Neural progenitor cell (in vitro differentiated cells): ENCODE data around the gene NFASC. TPM values are rescaled to one million over a fixed set of nuclear protein-coding genes. Genes with fewer than 3 reads are reported as not detected.

Experiments
- DNase-seq: peaks from one replicate; pipeline ENCODE4 v3.0.0-alpha.2; 2016; ENCODE audit warnings: low spot score
- H2AFZ ChIP-seq: fragments of 200-600 bp; sonication (generic); replicated peaks from 2 replicates; pipeline ENCODE4 v1.6.1; 2016; ENCODE audit warnings: antibody characterized with exemption
- H3F3A ChIP-seq: fragments of 200-600 bp; sonication (generic); 2 replicates; pipeline ENCODE4 v1.6.1; 2016; ENCODE audit warnings: antibody characterized with exemption, low read depth
- H3K27ac ChIP-seq: fragments of 200-600 bp; sonication (generic); 2 replicates; pipeline ENCODE4 v1.5.1; 2016; ENCODE audit warnings: mild to moderate bottlenecking
- H3K27me3 ChIP-seq: fragments of 200-600 bp; sonication (generic); 2 replicates; pipeline ENCODE4 v1.6.1; 2016; ENCODE audit warnings: mild to moderate bottlenecking, moderate library complexity
- H3K36me3 ChIP-seq: fragments of 200-600 bp; sonication (generic); 2 replicates; pipeline ENCODE4 v1.5.1; 2016
- H3K4me1 ChIP-seq: fragments of 200-600 bp; sonication (generic); 2 replicates; pipeline ENCODE4 v1.6.1; 2016; ENCODE audit warnings: mixed run types
- H3K4me2 ChIP-seq: fragments of 200-600 bp; sonication (generic); 2 replicates; pipeline ENCODE4 v1.6.1; 2016
- H3K4me3 ChIP-seq: fragments of 200-600 bp; sonication (generic); 2 replicates; pipeline ENCODE4 v1.5.1; 2016
- H3K79me2 ChIP-seq: fragments of 200-600 bp; sonication (generic); 2 replicates; pipeline ENCODE4 v1.6.1; 2016; ENCODE audit warnings: low read depth
- H3K9ac ChIP-seq: fragments of 200-600 bp; sonication (generic); 2 replicates; pipeline ENCODE4 v1.6.1; 2016
- H3K9me3 ChIP-seq: fragments of 200-600 bp; sonication (generic); 2 replicates; pipeline ENCODE4 v1.5.1; 2016; ENCODE audit warnings: low read depth
- H4K20me1 ChIP-seq: fragments of 200-600 bp; sonication (generic); 2 replicates; pipeline ENCODE4 v1.6.1; 2016; ENCODE audit warnings: low read depth
- H3K27ac Mint-ChIP-seq: 3 replicates; pipeline ENCODE4 v1.8.0; 2021; ENCODE audit warnings: mixed read lengths
- H3K27me3 Mint-ChIP-seq: 2 replicates; pipeline ENCODE4 v1.8.0; 2022; ENCODE audit warnings: low read depth, mild to moderate bottlenecking, inconsistent platforms, moderate library complexity, mixed read lengths; ENCODE audit not compliant: insufficient read depth
- H3K36me3 Mint-ChIP-seq: 3 replicates; pipeline ENCODE4 v1.8.0; 2021; ENCODE audit warnings: mixed read lengths
- H3K4me1 Mint-ChIP-seq: 3 replicates; pipeline ENCODE4 v1.8.0; 2021; ENCODE audit warnings: mixed read lengths
- H3K4me3 Mint-ChIP-seq: 3 replicates; pipeline ENCODE4 v1.8.0; 2021; ENCODE audit warnings: mild to moderate bottlenecking, moderate library complexity, mixed read lengths
- H3K9me3 Mint-ChIP-seq: 3 replicates; pipeline ENCODE4 v1.8.0; 2020; ENCODE audit warnings: mixed read lengths
- EZH2 ChIP-seq: fragments of 200-600 bp; sonication (generic); IDR thresholded peaks from 2 replicates; pipeline ENCODE4 v1.6.1; 2017; ENCODE audit warnings: antibody characterized with exemption, mild to moderate bottlenecking, moderate library complexity
- EZH2phosphoT487 ChIP-seq: fragments of 200-600 bp; sonication (generic); IDR thresholded peaks from 2 replicates; pipeline ENCODE4 v1.6.1; 2017; ENCODE audit warnings: antibody characterized with exemption
- total RNA-seq: library from RNA; depleted of rRNA; stranded (reverse); fragments of >200 nt; gene quantifications from 2 replicates; pipeline ENCODE4 v1.2.3, GENCODE V29; 2015; ENCODE audit warnings: low replicate concordance
- TF ChIP-seq, protein P1 (sequence below): fragments of 200-600 bp; sonication (generic); IDR thresholded peaks from 2 replicates; pipeline ENCODE4 v1.5.1; 2017; ENCODE audit warnings: antibody characterized with exemption, mild to moderate bottlenecking

The NFASC gene
- total RNA-seq, 1 donor from 2014 or later: 2.5 TPM

DNA sequence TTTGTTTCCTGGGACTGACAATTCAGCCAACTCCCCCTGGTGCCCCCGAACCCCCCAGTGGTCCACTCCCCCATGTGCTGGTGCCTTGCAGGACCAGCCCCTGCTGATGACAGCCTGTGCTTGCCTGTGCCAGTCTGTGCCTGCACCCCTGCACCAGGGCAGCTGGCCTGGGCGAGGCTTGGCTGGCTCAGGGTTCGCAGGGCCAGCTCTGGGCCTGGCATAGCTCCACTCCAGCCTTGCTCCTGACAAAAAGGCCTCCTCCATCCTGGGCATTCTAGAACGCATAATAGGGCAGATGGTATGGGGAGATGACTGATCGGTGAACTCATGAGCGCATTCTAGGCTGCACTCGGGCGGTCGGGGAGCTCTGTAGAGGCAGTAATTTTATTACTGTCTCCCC, 177.7 kb downstream of the NFASC start:
- H3K36me3 ChIP-seq: no peaks in the 10 kb centered on the region
- peaks cover 8% of the 10 kb centered on the region for H3K27me3 ChIP-seq
- peaks cover 3% of the 10 kb centered on the region for H3F3A ChIP-seq
- no peak overlapping the region for H3K4me3 ChIP-seq
- H3K4me2 ChIP-seq: no peak overlapping the region
- no peak overlapping the region for H3K27ac Mint-ChIP-seq
- no peaks in the 10 kb centered on the region for H3K36me3 Mint-ChIP-seq
- no peak overlapping the region for H3K27ac ChIP-seq
- H3K79me2 ChIP-seq: peaks cover 4% of the 10 kb centered on the region
- peaks cover 45% of the 10 kb centered on the region for H3K4me1 ChIP-seq
- H3K9ac ChIP-seq: no peak overlapping the region
- H3K4me3 Mint-ChIP-seq: no peak overlapping the region
- peaks cover 30% of the 10 kb centered on the region for H3K27me3 Mint-ChIP-seq
- no peak for DNase-seq
- no peak for TF ChIP-seq EZH2
- TF ChIP-seq, protein P1, sequence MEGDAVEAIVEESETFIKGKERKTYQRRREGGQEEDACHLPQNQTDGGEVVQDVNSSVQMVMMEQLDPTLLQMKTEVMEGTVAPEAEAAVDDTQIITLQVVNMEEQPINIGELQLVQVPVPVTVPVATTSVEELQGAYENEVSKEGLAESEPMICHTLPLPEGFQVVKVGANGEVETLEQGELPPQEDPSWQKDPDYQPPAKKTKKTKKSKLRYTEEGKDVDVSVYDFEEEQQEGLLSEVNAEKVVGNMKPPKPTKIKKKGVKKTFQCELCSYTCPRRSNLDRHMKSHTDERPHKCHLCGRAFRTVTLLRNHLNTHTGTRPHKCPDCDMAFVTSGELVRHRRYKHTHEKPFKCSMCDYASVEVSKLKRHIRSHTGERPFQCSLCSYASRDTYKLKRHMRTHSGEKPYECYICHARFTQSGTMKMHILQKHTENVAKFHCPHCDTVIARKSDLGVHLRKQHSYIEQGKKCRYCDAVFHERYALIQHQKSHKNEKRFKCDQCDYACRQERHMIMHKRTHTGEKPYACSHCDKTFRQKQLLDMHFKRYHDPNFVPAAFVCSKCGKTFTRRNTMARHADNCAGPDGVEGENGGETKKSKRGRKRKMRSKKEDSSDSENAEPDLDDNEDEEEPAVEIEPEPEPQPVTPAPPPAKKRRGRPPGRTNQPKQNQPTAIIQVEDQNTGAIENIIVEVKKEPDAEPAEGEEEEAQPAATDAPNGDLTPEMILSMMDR: no peak
- TF ChIP-seq EZH2phosphoT487: no peak
- peaks cover 10% of the 10 kb centered on the region for H4K20me1 ChIP-seq
- H3K9me3 ChIP-seq: no peaks in the 10 kb centered on the region
- no peaks in the 10 kb centered on the region for H3K9me3 Mint-ChIP-seq
- peaks cover 35% of the 10 kb centered on the region for H3K4me1 Mint-ChIP-seq
- H2AFZ ChIP-seq: no peak overlapping the region

DNA sequence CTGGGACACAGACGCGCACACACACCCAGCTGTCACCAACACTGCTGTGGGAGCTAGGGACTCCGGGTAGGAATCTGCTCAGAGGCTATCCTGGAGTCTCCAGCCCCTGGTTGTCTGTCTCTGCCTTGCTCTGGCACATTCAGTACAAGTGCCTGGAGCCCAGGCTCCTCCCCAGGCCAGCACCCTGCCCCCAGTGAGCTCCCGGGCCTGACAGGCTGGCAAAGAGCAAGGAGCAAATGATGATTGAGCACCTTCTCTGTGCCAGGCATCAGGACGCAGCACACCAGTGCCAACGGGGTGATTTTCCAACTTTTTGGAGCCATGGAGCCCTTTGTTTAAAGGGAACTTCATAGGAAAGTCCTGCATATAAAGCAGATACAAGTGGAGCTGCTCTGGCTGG, 178.8 kb downstream of the NFASC start:
- Mint-ChIP-seq H3K27me3 (peaks cover 23% of the 10 kb centered on the region), H3K9me3 (no peaks in the 10 kb centered on the region), H3K36me3 (no peaks in the 10 kb centered on the region), H3K4me3 (no peak overlapping the region), H3K4me1 (peaks cover 37% of the 10 kb centered on the region), H3K27ac (no peak overlapping the region)
- no peak overlapping the region for H3K4me3 ChIP-seq
- peaks cover 3% of the 10 kb centered on the region for H3F3A ChIP-seq
- no peaks in the 10 kb centered on the region for H3K9me3 ChIP-seq
- H3K9ac ChIP-seq: no peak overlapping the region
- H3K27me3 ChIP-seq: peaks cover 4% of the 10 kb centered on the region
- no peak overlapping the region for H3K27ac ChIP-seq
- no peak overlapping the region for H2AFZ ChIP-seq
- H3K79me2 ChIP-seq: no peaks in the 10 kb centered on the region
- peaks cover 42% of the 10 kb centered on the region for H3K4me1 ChIP-seq
- H3K36me3 ChIP-seq: no peaks in the 10 kb centered on the region
- DNase-seq: no peak
- H3K4me2 ChIP-seq: no peak overlapping the region
- H4K20me1 ChIP-seq: peaks cover 6% of the 10 kb centered on the region
- TF ChIP-seq EZH2phosphoT487 (no peak), EZH2 (no peak)
- TF ChIP-seq, protein P1: no peak

DNA sequence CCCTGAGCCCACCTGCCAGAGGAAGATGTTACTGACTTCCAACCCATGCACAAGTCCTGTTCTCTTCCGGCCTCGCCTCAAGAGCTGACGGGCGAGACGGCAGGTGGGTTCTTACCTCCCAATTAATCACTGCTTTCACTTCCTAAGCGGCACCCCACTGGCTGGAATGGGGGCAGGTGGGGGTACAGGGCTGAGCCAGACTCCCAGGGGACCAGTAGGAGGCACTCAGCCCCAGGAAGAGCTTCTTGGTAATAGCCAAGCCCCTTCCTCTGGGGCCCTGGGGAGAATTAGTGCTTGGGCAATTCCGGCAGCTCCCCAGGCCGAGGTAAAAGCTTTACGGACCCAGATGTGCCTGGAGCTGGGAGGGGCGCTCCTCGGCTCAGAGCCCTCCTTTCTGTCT, 182.0 kb downstream of the NFASC start:
- Histone ChIP-seq H3K27me3 (no peaks in the 10 kb centered on the region), H3K9me3 (no peaks in the 10 kb centered on the region), H3K4me1 (peaks cover 30% of the 10 kb centered on the region), H3F3A (peaks cover 7% of the 10 kb centered on the region), H2AFZ (no peak overlapping the region), H3K9ac (no peak overlapping the region), H4K20me1 (no peaks in the 10 kb centered on the region), H3K79me2 (no peaks in the 10 kb centered on the region), H3K4me2 (no peak overlapping the region), H3K27ac (no peak overlapping the region), H3K4me3 (no peak overlapping the region), H3K36me3 (no peaks in the 10 kb centered on the region)
- no peak overlapping the region for H3K27ac Mint-ChIP-seq
- H3K36me3 Mint-ChIP-seq: no peaks in the 10 kb centered on the region
- no peak for DNase-seq
- H3K9me3 Mint-ChIP-seq: no peaks in the 10 kb centered on the region
- H3K4me3 Mint-ChIP-seq: no peak overlapping the region
- H3K4me1 Mint-ChIP-seq: peaks cover 31% of the 10 kb centered on the region
- no peak for TF ChIP-seq EZH2
- TF ChIP-seq, protein P1: no peak
- no peak for TF ChIP-seq EZH2phosphoT487
- peaks cover 12% of the 10 kb centered on the region for H3K27me3 Mint-ChIP-seq
